GM10266 (cell line): ENCODE results near the gene FCRL2.

Experiments used
- DNase-seq: peaks from one replicate; pipeline ENCODE4 v3.0.0; 2012; ENCODE audit errors: extremely low spot score
- CTCF ChIP-seq: IDR thresholded peaks from 2 replicates; pipeline ENCODE4 v1.5.1; 2012; ENCODE audit warnings: mild to moderate bottlenecking, low read depth; ENCODE audit not compliant: control insufficient read depth, insufficient read depth; ENCODE audit errors: missing control alignments

Gene FCRL2

GRCh38 chr1:157775101-157775870, 1.6 kb downstream of the FCRL2 start:
- DNase-seq: no peak
- TF ChIP-seq CTCF: no peak

GRCh38 chr1:157774412-157774811, 2.5 kb downstream of the FCRL2 start:
- no peak for DNase-seq
- no peak for TF ChIP-seq CTCF

GRCh38 chr1:157773493-157774350, 3.2 kb downstream of the FCRL2 start:
- peak; percentile 17 for DNase-seq
- peak; percentile 56 for TF ChIP-seq CTCF

- DNase-seq: no peak
- no peak for TF ChIP-seq CTCF
These were observed 5.1 kb downstream of the FCRL2 start for GRCh38 chr1:157771661-157772425.

- no peak for DNase-seq
- peak; percentile 54 for TF ChIP-seq CTCF
These were observed 6.4 kb downstream of the FCRL2 start for GRCh38 chr1:157770442-157771043.

GRCh38 chr1:157766792-157767191, 10.1 kb downstream of the FCRL2 start:
- no peak for DNase-seq
- TF ChIP-seq CTCF: no peak
